Transverse colon (tissue), 4 donors: ENCODE measurements around the gene MTR.

ENCODE experiments used
- POLR2A ChIP-seq: fragments of 450-650 bp; IDR thresholded peaks from one replicate; pipeline ENCODE4 v1.6.1; 2016; ENCODE audit warnings: antibody characterized with exemption, mild to moderate bottlenecking, moderate library complexity
- POLR2AphosphoS5 ChIP-seq, 3 donors: sonication (generic); formaldehyde crosslinking; IDR thresholded peaks; one replicate each; pipeline ENCODE4 v1.6.1; 2016; ENCODE audit warnings: antibody characterized with exemption in 3 of 3
- TF ChIP-seq, protein P1 (sequence below), 5 experiments: fragments of 200-600 bp in 3 of 5; fragments of 450-650 bp in 2 of 5; sonication (generic) in 3 of 5; IDR thresholded peaks; 1 replicate in 2 of 5; 2 replicates in 3 of 5; pipeline ENCODE4 v1.5.1; 2016 to 2017; ENCODE audit warnings: antibody characterized with exemption in 5 of 5, inconsistent platforms in 3 of 5, mild to moderate bottlenecking in 2 of 5, moderate library complexity in 1 of 5

DNA sequence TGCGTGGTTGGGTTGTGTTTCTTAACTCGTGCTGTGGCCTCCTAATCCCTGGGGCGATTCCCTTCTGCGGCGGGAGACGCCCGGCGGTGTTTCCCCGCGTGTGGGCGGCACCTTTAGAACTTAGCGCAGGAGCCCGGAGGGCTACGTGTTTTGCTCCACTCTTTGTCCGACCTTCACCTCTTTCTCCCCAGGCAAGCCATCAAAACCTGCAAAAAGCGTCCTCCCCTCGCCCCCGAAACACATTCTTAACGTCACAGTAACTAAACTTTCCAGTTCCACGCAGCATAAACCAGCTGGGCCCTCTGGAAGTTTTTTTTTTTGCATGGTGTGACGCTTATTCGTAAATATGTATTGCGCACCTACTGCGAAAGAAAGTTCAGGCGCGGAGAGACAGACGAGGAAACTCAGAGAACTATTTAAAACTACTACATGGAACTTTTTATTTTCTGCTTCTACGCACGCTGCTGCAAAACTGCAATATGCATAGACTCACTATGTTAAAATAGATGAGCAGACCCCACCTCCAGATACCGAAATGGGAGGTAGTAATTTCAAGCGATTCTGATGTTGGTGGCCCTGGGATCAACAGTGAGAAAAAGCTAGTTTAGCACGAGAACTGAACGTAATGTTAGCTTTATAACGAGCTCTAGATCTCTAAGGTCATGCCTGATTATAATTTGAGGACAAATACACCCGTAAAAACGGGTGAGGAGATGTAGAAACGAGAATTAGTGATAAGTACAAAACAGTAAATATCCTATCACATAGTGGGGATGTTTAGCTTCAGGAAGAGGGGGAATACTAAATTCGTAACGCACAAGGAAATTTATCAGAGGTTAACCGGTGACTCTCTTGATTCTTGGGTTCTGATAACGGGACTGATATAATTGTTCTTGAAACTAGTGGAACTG lies 920 bp downstream of the MTR start:
- TF ChIP-seq, protein P1, sequence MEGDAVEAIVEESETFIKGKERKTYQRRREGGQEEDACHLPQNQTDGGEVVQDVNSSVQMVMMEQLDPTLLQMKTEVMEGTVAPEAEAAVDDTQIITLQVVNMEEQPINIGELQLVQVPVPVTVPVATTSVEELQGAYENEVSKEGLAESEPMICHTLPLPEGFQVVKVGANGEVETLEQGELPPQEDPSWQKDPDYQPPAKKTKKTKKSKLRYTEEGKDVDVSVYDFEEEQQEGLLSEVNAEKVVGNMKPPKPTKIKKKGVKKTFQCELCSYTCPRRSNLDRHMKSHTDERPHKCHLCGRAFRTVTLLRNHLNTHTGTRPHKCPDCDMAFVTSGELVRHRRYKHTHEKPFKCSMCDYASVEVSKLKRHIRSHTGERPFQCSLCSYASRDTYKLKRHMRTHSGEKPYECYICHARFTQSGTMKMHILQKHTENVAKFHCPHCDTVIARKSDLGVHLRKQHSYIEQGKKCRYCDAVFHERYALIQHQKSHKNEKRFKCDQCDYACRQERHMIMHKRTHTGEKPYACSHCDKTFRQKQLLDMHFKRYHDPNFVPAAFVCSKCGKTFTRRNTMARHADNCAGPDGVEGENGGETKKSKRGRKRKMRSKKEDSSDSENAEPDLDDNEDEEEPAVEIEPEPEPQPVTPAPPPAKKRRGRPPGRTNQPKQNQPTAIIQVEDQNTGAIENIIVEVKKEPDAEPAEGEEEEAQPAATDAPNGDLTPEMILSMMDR (IDR thresholded peaks at IDR 0.05) = no peak
- TF ChIP-seq POLR2A = no peak
- no peak for TF ChIP-seq POLR2AphosphoS5 (IDR thresholded peaks at IDR 0.05)
